Calu3 (cell line): ENCODE data around the gene KMT5C. TPM values are rescaled to one million over a fixed set of nuclear protein-coding genes. Genes with fewer than 3 reads are reported as not detected.

Experiments used
- BruUV-seq: library from RNA; stranded (reverse); fragments of 400-500 nt; replicated peaks from 2 replicates; lab custom pipeline; 2021; lab: Mats Ljungman, UMichigan
- CTCF ChIA-PET: fragments of 300-600 bp; sonication (Branson Sonifier 250); formaldehyde crosslinking; loops from one replicate; lab custom pipeline; 2022; ENCODE audit warnings: antibody characterized with exemption; lab: Charles Lee
- DNase-seq: peaks from one replicate; pipeline ENCODE4 v3.0.0; 2022
- H3K27ac Mint-ChIP-seq: one replicate; pipeline ENCODE4 v1.8.0; 2022; ENCODE audit warnings: mixed read lengths; ENCODE audit not compliant: unreplicated experiment
- H3K27me3 Mint-ChIP-seq: one replicate; pipeline ENCODE4 v1.8.0; 2022; ENCODE audit warnings: mixed read lengths; ENCODE audit not compliant: unreplicated experiment
- H3K36me3 Mint-ChIP-seq: one replicate; pipeline ENCODE4 v1.8.0; 2022; ENCODE audit warnings: mild to moderate bottlenecking, moderate library complexity, mixed read lengths; ENCODE audit not compliant: insufficient read depth, unreplicated experiment
- H3K4me1 Mint-ChIP-seq: one replicate; pipeline ENCODE4 v1.8.0; 2022; ENCODE audit warnings: mild to moderate bottlenecking, low read depth, mixed read lengths; ENCODE audit not compliant: unreplicated experiment
- H3K4me3 Mint-ChIP-seq: one replicate; pipeline ENCODE4 v1.8.0; 2022; ENCODE audit warnings: mild to moderate bottlenecking, low read depth, moderate library complexity, mixed read lengths; ENCODE audit not compliant: unreplicated experiment
- H3K9me3 Mint-ChIP-seq: one replicate; pipeline ENCODE4 v1.8.0; 2022; ENCODE audit warnings: low read depth, mixed read lengths; ENCODE audit not compliant: unreplicated experiment
- intact Hi-C: fragments of 100-400 bp; cut with micrococcal nuclease; formaldehyde crosslinking; loops from one replicate; pipeline ENCODE4 v1.10.0; 2022; ENCODE audit not compliant: unreplicated experiment
- total RNA-seq: library from RNA; stranded (reverse); gene quantifications from 2 replicates; pipeline ENCODE4 v1.2.3, GENCODE V29; 2022
- TF ChIP-seq, protein P1 (sequence below): fragments of 200-600 bp; IDR thresholded peaks from one replicate; pipeline ENCODE4 v1.8.0; 2022; ENCODE audit warnings: antibody characterized with exemption; ENCODE audit not compliant: unreplicated experiment

KMT5C gene
- total RNA-seq, 1 experiment from 2014 or later, result 23.5 TPM

DNA sequence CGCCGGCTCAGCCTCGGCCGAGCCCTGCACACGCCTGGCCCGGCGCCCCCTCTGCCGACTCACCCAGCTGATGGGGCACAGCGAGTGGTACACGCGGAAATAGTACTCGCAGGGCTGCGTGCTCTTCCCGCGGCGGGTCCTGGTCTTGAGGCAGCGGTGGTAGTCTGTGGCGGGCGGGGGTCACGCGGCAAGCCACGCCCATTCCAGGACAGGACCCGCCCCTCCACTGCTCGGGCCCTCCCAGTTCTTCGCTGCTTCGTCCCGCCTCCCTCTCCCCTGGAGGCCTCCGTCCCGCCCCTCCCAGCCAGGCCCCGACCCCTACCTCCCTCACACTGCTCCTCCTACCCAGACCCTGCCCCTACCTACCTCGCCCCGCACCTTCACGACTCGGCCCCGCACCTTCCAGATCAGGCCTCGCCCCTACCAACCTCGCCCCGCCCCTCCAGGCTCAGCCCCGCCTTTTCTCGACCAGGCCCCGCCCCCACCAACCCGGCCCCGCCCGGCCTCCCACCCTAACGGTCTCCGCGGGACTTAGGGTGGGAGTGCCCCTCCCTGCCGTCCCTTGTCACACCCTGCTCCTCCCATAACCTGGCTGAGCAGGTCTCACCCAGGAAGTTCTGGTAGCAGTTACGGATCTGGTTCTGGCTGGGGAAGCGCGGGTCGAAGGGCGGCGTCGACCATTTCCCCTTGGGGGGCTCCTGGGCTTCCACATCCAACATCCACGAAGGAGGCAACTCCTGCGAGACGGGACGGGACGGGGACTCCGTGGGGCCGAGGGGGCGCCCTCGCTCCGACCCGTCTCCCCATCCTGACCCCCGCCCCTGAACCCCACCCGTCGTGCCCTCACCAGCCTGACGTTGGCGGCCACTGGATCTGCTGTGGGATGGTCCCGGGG is 14.4 kb downstream of the KMT5C start:
- Mint-ChIP-seq H3K4me1 (peaks cover 33% of the 10 kb centered on the region), H3K27ac (no peak overlapping the region), H3K4me3 (peak overlapping the region; percentile 79), H3K36me3 (peaks cover 22% of the 10 kb centered on the region), H3K27me3 (peaks cover 82% of the 10 kb centered on the region), H3K9me3 (no peaks in the 10 kb centered on the region)
- intact Hi-C loops, result no loop called here
- TF ChIP-seq, protein P1, sequence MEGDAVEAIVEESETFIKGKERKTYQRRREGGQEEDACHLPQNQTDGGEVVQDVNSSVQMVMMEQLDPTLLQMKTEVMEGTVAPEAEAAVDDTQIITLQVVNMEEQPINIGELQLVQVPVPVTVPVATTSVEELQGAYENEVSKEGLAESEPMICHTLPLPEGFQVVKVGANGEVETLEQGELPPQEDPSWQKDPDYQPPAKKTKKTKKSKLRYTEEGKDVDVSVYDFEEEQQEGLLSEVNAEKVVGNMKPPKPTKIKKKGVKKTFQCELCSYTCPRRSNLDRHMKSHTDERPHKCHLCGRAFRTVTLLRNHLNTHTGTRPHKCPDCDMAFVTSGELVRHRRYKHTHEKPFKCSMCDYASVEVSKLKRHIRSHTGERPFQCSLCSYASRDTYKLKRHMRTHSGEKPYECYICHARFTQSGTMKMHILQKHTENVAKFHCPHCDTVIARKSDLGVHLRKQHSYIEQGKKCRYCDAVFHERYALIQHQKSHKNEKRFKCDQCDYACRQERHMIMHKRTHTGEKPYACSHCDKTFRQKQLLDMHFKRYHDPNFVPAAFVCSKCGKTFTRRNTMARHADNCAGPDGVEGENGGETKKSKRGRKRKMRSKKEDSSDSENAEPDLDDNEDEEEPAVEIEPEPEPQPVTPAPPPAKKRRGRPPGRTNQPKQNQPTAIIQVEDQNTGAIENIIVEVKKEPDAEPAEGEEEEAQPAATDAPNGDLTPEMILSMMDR, result no peak
- CTCF ChIA-PET, result interaction anchor here (0.8 to 3.1 kb wide), 2 partner anchors 15 to 283 kb away, joined by 4 to 13 read pairs; partner anchors contain the start of gene KMT5C
- BruUV-seq, result no TSS peak
- peak; percentile 84 for DNase-seq

DNA sequence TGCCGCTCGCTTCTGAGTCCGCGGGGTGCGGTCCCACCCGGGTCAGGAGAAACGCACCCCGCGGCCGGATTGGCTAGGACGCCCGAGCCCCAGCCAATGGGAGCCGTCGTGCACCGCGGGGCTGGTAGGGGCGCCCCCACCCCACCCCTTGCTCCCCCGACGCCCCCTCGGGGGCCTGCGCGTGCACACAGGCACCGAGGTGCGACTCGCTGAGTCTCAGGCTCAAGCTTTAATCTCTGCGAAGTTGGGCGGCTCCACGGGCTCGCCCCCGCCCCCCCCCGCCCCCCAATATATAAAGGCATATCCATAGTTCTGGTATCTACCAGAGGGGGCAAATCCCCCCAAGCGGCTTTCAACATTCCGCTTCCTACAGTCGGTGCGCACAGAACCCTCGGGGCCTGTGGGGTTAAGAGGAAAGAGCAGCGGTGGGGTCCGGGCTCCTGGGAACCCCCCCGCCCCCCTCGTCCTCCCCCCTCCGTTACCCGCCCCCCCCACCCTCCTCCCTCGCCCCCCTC is 15.1 kb downstream of the KMT5C start, which contains the start of gene COX6B2:
Gene COX6B2 (minus strand): TSS at position 22 of the 515 bp plus-strand sequence. CDS start 198 bp downstream, outside the sequence.
- H3K4me1 Mint-ChIP-seq, result peaks cover 33% of the 10 kb centered on the region
- intact Hi-C loops, result no loop called here
- CTCF ChIA-PET, result interaction anchor here (0.8 to 1.1 kb wide), 2 partner anchors 15 to 283 kb away, joined by 3 to 4 read pairs; partner anchors contain the start of gene KMT5C

DNA sequence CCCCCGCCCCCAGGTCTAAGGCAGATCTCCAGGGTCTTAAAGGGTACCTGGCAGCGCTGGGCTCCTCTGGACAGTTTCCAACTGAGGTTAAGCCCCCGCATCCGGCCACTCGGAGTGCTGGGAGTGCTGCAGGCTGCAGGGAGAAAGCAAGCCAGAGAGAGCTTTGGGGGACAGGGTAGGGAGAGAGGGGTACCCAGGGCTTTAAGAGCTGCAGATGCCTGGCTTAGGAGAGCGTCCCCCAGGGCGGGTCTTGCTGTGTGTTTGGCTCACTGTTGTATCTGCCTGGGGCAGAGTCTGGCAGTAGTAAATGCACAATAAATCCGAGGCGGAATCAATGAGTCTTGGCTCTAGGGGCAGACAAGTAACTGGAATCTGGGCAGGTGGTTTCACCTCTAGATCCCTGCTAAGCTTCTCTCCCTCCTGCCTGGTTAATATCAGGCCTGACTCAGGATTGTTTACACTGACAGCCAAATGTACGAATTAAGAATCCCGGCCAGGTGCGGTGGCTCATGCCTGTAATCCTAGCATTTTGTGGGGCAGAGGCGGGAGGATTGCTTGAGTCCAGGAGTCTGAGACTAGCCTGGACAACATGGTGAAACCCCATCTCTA is 15.6 kb downstream of the KMT5C start:
- H3K27ac Mint-ChIP-seq, result no peak overlapping the region
- no peaks in the 10 kb centered on the region for H3K9me3 Mint-ChIP-seq
- no TSS peak for BruUV-seq
- no peak for DNase-seq
- intact Hi-C loops, result no loop called here
- H3K36me3 Mint-ChIP-seq, result peaks cover 21% of the 10 kb centered on the region
- no peak overlapping the region for H3K4me3 Mint-ChIP-seq
- H3K4me1 Mint-ChIP-seq, result peaks cover 31% of the 10 kb centered on the region
- TF ChIP-seq, protein P1, result no peak
- peaks cover 87% of the 10 kb centered on the region for H3K27me3 Mint-ChIP-seq
- CTCF ChIA-PET, result interaction anchor here (0.7 to 1.1 kb wide), 3 partner anchors 16 to 282 kb away, joined by 3 to 4 read pairs (median 3); partner anchors contain the start of gene KMT5C

More for the DNA sequence above, 15.1 kb downstream of the KMT5C start, which contains the start of gene COX6B2:
- peaks cover 22% of the 10 kb centered on the region for H3K36me3 Mint-ChIP-seq
- peak within 1 kb of the TSS; percentile 79 for H3K4me3 Mint-ChIP-seq
- DNase-seq, result no peak
- peaks cover 87% of the 10 kb centered on the region for H3K27me3 Mint-ChIP-seq
- BruUV-seq, result no TSS peak
- H3K9me3 Mint-ChIP-seq, result no peaks in the 10 kb centered on the region
- TF ChIP-seq, protein P1, result no peak
- no peak within 1 kb of the TSS for H3K27ac Mint-ChIP-seq

DNA sequence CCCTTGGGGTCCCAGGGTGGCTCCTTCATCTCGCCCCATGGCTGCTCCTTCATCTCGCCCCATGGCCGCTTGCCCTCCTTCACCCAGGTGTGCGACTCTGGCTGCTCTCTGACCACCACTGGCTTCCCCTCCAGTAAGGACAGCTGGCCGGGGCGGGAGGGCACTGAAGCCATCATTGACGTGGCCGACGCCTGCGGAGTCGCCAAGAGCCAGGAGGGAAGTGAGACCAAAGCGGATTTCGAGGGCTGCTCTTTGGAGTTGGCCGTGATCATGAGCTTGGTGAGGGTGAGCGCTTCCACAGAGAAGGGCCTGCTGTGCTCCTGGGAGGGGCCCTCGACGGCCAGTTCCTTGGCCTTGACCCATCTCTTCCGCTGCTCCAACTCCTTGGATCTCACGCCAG is 18.8 kb downstream of the KMT5C start:
- Mint-ChIP-seq H3K36me3 (peaks cover 13% of the 10 kb centered on the region), H3K4me1 (no peaks in the 10 kb centered on the region), H3K4me3 (no peak overlapping the region), H3K27ac (no peak overlapping the region), H3K9me3 (no peaks in the 10 kb centered on the region), H3K27me3 (peaks cover 63% of the 10 kb centered on the region)
- no peak for DNase-seq
- CTCF ChIA-PET, result interaction anchor here (0.7 kb wide), 1 partner anchor 57 kb away, joined by 5 read pairs; no protein-coding TSS in a partner anchor
- intact Hi-C loops, result no loop called here
- TF ChIP-seq, protein P1, result no peak
- BruUV-seq, result no TSS peak
